GM18867 (cell line): ENCODE data around the gene BMPR1B.

Experiments used
- ATAC-seq: cut with Tn5 transposase; IDR thresholded peaks from one replicate; pipeline ENCODE4 v1.9.1; 2021; ENCODE audit warnings: mild to moderate bottlenecking, moderate library complexity; ENCODE audit not compliant: unreplicated experiment

The BMPR1B gene

GRCh38 chr4:95178938-95179337, 421.2 kb downstream of the BMPR1B start:
- ATAC-seq, result no peak

DNA sequence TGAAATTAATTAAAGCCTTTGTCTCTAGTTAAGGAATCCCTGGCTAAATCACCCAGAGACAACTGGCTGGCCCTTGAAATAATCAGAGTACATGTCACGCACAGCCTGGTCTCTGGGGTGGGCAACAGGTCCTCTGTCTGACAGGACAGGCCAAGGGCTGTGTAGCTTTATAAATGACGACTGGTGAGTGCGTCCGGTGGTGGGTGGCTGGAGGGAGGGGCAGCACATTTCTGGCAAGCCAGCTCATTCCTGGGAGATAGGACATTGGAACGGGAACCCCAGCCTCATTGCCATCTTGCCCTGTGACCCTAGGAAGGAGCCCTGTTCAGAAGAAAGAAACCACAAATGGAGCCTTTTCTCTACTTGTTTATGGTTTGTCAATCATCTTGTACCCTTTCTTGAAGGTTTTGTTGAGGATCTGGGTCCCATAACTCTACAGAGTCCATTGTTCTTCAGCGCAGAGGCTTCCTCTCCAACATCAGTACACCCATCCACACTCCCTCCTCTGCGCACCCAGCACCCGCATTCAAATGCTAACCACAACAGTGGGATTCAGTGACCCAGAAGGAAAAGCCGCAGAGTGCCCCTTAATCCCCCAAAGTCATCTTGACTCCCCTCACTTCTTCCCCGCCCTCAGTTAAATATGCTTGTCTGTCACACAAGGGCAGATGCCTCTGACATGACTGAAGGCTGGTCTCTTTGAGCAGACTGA, 422.9 kb downstream of the BMPR1B start:
- no peak for ATAC-seq

- no peak for ATAC-seq
These were observed 423.7 kb downstream of the BMPR1B start for GRCh38 chr4:95181243-95181995.

DNA sequence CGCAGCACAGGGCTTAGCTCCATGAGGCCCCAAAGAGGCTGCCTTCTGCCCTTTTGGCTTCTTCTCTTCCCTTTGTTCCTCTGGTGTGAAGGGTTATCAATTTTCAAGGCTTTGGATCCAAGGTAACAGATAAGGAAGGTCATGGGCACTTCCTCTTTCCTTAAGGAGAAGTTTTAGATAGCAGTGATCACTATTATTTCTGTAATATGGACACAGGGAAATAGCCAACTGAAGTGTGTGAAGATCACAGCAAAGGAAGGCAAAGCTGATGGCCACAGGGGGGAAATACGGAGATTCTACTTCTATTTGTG, 424.2 kb downstream of the BMPR1B start:
- ATAC-seq, result no peak

DNA sequence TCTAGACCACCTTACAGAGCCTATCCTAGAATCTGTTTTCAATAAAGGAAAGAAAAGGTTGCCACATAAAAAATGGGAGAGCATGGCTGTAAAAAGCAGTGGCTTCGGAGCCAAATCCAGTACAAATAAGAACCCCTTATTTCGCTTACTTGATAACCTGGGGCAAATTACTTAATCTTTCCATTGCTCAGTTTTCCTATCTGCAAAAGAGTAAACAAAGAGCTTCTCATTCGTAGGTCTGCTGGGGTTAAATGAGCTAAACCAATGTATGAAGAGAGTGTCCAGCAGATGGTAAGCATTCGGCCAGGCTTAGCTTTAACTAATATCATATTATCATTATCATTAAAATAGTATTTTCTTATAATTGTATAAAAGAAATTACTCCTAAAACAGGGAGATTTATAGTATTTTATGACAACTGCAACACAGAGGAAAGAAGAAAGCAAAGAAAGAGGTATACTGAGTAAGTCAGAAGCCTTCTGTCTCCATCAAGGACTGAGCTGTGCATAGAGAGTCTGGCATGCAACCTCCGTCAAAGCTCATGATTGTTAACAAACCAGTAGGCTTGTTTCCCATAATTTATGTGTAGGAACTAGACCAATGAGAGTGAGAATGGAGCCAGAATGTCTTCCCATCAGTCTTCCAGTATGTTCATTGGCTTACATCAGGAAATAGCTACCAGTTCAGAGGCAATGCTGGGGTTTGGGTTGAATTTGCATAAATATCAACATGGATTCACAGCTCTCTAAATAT, 426.1 kb downstream of the BMPR1B start:
- no peak for ATAC-seq

- ATAC-seq, result no peak
These were observed 428.9 kb downstream of the BMPR1B start for GRCh38 chr4:95186666-95187065.

GRCh38 chr4:95188701-95189370, 431.1 kb downstream of the BMPR1B start:
- ATAC-seq, result no peak

DNA sequence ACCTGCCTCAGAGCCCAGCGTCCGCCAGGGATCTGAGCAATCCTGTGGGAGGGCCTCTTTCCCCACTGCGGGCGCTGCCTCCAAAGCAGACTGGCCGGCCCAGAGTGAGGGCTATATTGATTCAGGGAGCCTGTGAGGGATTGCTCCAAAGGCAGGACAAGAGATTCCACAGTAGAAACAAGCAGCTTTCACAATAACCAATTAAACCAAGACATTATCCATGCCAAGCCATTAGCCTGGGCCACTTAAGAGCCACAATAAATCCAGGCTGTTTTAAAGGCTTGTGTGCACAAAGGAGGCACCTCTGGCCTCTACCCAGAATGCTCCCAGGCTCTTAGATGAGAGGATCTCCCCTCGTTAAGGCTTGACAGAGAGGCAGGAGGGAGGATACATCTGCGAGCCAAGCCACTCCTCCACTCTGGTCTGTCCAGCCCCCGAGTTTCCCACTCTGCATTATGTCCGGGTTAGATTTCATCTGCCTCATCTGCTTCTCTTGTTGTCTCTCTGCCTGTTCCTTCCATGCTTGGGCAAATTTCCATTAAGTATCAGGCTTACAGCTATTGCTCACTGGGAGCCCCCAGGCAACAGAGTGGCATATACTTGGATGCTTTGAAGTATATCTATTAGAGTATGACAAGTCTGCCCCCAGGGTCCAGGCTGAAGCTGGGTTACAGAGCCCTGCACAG, 433.1 kb downstream of the BMPR1B start:
- ATAC-seq, result no peak

DNA sequence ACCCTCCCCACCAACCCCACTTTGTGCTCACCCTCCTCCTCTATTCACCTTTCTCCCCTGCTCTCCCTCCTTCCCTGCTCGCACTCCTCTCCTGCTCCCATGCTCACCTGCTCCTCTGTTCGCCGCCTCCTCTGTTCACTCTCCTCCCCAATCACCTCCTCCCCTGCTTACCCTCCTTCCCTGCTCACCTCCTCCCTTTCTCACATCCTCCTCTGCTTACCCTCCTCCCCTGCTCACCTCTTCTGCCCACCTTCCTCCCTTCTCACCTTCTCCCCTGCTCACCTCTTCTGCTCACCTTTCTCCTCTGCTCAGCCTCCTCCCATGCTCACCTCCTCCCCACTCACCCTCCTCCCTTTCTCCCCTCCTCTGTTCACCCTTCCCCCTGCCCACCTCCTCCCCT, 433.8 kb downstream of the BMPR1B start:
- no peak for ATAC-seq

DNA sequence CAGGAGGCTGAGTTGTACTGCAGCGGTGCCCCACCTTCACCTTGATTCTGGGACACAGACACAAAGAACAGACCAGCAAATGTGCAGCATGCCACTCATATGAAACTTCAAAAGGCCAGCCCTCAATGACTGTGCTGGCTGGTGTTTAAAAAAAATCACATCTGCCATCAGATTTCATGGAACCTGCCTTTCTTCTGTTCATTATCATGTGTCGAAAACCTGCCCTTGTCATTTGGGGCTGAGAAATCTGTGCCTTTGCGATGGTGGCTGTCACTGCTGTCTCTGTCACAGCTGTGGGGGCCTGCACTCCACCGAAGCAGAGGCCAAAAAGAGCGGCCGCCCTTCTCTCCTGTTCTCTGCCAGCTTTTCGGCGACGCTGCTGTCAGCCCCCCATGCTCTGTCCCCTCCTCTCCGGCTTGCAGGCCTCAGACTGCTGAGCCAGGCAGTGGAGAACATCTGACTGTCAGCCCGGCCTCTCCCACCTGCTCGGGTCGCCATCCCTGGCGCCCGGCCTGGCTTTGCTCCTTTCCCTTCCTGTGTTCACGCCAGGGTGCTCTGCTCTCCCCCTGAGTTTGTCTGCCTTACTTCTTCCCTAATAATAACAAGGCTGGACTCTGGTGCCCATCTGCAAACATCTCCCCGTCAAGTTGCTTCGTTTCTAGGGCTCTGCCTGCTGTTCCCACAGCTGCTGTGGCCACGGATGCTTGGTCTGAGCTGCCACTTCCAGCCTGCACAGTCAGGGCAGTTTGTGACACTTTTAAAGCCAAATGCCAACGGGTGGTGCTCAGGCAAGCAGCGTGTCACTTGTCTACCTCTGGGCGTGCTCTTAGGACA, 435.9 kb downstream of the BMPR1B start:
- ATAC-seq, result no peak

- ATAC-seq, result no peak
These were observed 439.6 kb downstream of the BMPR1B start for GRCh38 chr4:95197353-95197752.

DNA sequence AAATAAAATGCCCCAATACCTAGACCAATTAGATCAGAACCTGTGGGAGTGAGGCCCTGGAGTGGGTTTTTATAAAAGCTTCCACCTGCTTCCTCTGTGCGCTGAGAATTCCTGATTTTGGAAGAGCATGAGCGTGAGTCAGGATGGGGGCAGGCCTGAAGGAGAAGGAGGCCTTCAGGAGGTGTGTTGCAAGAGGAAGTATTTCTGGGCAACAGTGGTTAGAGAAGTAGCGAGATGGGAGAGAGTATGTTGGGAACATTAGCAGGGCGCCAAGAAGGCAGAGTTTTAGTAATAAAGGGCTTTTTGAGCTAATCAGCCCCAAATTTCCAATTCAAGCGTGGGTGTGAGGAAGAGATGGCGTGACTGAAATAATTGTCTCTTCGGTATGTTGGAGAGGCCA, 441.2 kb downstream of the BMPR1B start:
- ATAC-seq, result no peak

DNA sequence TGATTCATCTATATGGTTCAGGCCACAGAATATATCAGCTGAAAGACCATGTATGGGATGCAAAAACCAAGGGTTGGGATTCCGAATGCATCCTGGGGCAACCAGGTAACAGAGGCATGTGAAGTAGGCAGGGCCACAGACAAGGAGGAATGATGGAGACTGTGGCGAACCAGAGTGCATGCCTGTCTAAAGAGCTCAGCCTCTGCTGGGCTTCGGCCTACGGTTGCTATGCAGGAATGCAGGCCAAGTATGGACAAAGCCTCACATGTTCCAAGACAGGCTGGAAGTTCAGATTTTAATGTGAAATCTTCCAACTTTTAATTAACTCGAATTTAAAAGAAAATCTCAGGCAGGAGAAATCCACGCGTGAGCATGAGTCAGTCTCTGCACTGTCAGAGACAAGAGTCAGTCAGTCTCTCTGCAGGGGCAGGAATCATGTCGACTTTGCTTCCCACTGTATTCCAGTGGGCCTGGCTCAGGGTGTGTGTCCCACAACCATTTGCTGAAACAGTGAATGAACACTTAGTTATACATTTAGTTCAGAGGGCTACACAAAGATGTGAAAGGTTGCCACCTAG, 446.6 kb downstream of the BMPR1B start:
- ATAC-seq, result no peak

DNA sequence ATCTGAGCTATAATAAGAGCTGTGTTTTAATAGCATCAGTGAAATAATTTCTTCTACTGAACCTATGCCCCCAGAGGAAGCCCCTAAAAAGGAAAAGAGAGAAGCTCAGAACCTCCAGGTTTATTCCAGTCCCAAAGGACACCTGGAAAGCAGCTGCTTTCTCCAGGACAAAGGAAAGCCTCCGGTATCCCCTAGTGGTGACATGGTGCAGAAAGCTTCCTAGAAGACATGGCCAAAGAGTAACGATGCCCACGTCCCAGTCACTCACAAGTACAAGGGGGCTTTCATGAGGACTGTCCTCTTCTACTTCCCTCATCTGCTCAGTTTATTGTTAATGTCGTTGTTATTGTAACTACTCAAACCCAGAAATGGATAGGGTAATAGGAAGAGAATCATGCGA, 447.1 kb downstream of the BMPR1B start:
- ATAC-seq, result no peak
